ENCODE measurements around the gene TRMT10B. TPM values are rescaled to one million over a fixed set of nuclear protein-coding genes. Genes with fewer than 3 reads are reported as not detected.

Gene TRMT10B
- total RNA-seq, 1 donor from 2014 or later: 2.1 TPM

DNA sequence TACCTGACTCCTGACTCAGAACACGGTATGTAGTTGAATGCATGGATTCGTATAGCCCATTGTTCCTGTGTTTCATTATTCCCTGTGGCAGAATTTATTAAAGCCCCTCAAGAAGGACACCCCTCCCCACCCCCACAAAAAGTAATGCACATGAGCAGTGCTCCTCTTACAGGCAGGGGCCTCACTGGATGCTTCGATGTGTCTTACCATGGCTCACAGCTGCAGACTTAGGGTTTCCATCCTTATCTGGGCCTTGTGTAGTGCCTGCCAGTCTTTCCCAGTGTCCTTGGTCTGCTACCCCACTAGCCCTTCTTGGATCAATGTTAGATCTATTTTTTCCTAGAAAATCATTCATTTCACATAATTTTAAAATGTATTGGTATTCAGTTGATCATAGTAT lies 16.4 kb downstream of the TRMT10B start:
- no peaks in the 10 kb centered on the region for H3K9me3 ChIP-seq (ENCODE audit: control insufficient read depth in 3 of 3, low read length in 3 of 3)
- no peaks in the 10 kb centered on the region for H3K27me3 ChIP-seq (ENCODE audit: control insufficient read depth in 3 of 3, insufficient read depth in 3 of 3, low read length in 3 of 3)
- H3K4me3 ChIP-seq (ENCODE audit: low read length in 3 of 3): no peak overlapping the region
- peaks cover 11 to 26% (median 23%) of the 10 kb centered on the region in 3 donors for H3K36me3 ChIP-seq (ENCODE audit: control insufficient read depth in 3 of 3, insufficient read depth in 3 of 3, low read length in 3 of 3)
- no peaks in the 10 kb centered on the region for H3K4me1 ChIP-seq (ENCODE audit: control insufficient read depth in 3 of 3, insufficient read depth in 3 of 3, low read length in 3 of 3)
- H3K9ac ChIP-seq (ENCODE audit: low read depth in 1 of 3, low read length in 3 of 3): no peak overlapping the region
- H3K27ac ChIP-seq (ENCODE audit: low read depth, low read length): no peak overlapping the region

DNA sequence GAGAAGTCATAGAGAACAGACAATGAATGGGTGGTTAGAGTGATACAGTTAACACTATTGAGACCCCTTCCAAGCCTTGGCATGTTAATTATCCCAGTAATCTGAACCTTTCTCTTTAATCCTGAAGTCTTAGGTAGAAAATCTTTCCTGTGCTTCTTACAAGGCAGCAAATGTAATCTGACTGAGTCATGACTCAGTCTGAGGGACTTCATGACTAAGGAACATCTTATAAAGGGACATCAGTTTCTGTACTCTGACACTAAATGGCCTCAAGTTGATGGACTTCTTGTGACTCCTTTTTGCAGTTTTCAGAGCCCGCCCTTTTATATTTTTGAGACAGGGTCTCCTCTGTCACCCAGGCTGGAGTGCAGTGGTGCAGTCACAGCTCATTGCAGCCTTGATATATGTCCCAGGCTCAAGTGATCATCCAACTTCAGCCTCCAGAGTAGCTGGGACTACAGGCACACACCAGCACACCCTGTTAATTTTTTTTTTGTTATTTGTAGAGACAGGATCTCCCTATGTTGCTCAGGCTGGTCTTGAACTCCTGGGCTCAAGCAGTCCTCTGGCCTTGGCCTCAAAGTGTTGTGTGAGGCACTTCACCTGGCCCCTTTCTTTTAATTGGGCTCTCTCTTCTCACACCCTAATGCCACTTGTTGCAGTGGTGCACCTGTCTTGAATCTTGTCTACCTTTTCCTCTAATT lies 21.8 kb downstream of the TRMT10B start:
- Histone ChIP-seq H3K4me1 (ENCODE audit: control insufficient read depth in 3 of 3, insufficient read depth in 3 of 3, low read length in 3 of 3) (no peaks in the 10 kb centered on the region), H3K9me3 (ENCODE audit: control insufficient read depth in 3 of 3, low read length in 3 of 3) (no peaks in the 10 kb centered on the region), H3K4me3 (ENCODE audit: low read length in 3 of 3) (no peak overlapping the region), H3K27me3 (ENCODE audit: control insufficient read depth in 3 of 3, insufficient read depth in 3 of 3, low read length in 3 of 3) (no peaks in the 10 kb centered on the region), H3K36me3 (ENCODE audit: control insufficient read depth in 3 of 3, insufficient read depth in 3 of 3, low read length in 3 of 3) (peaks cover 21 to 63% (median 49%) of the 10 kb centered on the region in 3 donors), H3K9ac (ENCODE audit: low read depth in 1 of 3, low read length in 3 of 3) (no peak overlapping the region), H3K27ac (ENCODE audit: low read depth, low read length) (no peak overlapping the region)

DNA sequence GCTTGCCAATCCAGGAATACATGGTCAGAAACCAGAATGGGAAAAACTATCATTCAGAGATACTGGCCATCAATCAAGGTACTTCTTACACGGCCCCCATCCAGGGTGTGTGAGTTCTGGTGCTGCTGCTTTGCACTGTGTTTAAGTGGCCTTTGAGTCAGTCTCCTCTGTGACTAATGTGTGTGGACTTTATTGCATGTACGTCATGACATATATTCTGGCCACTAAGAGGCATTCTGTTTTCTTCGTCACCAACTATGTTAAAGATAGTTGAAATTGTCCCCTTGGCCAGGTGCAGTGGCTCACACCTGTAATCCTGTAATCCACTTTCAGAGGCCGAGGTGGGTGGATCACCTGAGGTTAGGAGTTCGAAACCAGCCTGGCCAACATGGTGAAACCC lies 22.7 kb downstream of the TRMT10B start:
- H3K36me3 ChIP-seq (ENCODE audit: control insufficient read depth in 3 of 3, insufficient read depth in 3 of 3, low read length in 3 of 3): peaks cover 19 to 66% (median 49%) of the 10 kb centered on the region in 3 donors
- H3K9me3 ChIP-seq (ENCODE audit: control insufficient read depth in 3 of 3, low read length in 3 of 3): no peaks in the 10 kb centered on the region
- no peak overlapping the region for H3K27ac ChIP-seq (ENCODE audit: low read depth, low read length)
- H3K4me1 ChIP-seq (ENCODE audit: control insufficient read depth in 3 of 3, insufficient read depth in 3 of 3, low read length in 3 of 3): no peaks in the 10 kb centered on the region
- no peaks in the 10 kb centered on the region for H3K27me3 ChIP-seq (ENCODE audit: control insufficient read depth in 3 of 3, insufficient read depth in 3 of 3, low read length in 3 of 3)
- no peak overlapping the region for H3K9ac ChIP-seq (ENCODE audit: low read depth in 1 of 3, low read length in 3 of 3)
- H3K4me3 ChIP-seq (ENCODE audit: low read length in 3 of 3): no peak overlapping the region

DNA sequence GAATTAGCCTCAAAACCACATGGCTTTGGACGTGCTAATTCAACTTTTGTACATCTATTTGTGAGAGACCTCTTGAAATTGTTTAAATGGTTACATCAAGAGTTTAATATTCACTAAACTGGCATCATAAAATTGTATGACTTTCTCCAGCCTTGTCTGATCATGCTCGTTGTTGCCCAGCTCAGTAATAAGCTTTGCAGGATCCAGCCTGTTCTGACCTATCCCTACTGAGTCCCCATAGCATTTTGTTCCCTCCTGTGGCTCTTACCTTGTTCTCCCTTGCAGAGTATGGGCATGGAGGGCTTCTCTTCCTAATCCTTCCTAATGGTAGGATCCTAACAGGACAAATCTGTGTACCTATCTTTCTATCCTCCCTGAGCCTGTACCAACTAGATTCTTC lies 24.9 kb downstream of the TRMT10B start:
- Histone ChIP-seq H3K9ac (ENCODE audit: low read depth in 1 of 3, low read length in 3 of 3) (no peak overlapping the region), H3K36me3 (ENCODE audit: control insufficient read depth in 3 of 3, insufficient read depth in 3 of 3, low read length in 3 of 3) (peaks cover 28 to 84% (median 66%) of the 10 kb centered on the region in 3 donors), H3K27ac (ENCODE audit: low read depth, low read length) (no peak overlapping the region), H3K4me3 (ENCODE audit: low read length in 3 of 3) (no peak overlapping the region), H3K9me3 (ENCODE audit: control insufficient read depth in 3 of 3, low read length in 3 of 3) (no peaks in the 10 kb centered on the region), H3K4me1 (ENCODE audit: control insufficient read depth in 3 of 3, insufficient read depth in 3 of 3, low read length in 3 of 3) (no peaks in the 10 kb centered on the region), H3K27me3 (ENCODE audit: control insufficient read depth in 3 of 3, insufficient read depth in 3 of 3, low read length in 3 of 3) (no peaks in the 10 kb centered on the region)

DNA sequence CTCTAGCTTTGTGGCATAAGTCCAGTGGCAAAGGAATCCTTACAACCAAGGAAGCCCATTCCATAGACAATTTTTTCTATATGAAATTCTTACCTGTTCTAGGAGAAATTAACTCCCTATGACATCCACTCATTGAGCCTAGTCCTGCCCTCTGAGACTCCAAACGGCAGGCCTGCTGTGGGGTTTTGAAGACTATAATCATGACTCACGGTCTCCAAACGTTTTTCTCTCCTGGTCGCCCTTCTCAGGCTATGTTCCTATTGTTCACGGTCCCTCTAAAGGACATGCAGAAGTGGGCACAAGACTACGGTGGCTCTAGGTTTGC lies 30.6 kb downstream of the TRMT10B start:
- H3K36me3 ChIP-seq (ENCODE audit: control insufficient read depth in 3 of 3, insufficient read depth in 3 of 3, low read length in 3 of 3): peaks cover 12 to 38% (median 36%) of the 10 kb centered on the region in 3 donors
- H3K27ac ChIP-seq (ENCODE audit: low read depth, low read length): peak overlapping the region; percentile 64
- no peaks in the 10 kb centered on the region for H3K9me3 ChIP-seq (ENCODE audit: control insufficient read depth in 3 of 3, low read length in 3 of 3)
- peak overlapping the region; percentile 93 to 98 (median 94) for H3K4me3 ChIP-seq (ENCODE audit: low read length in 3 of 3)
- H3K4me1 ChIP-seq (ENCODE audit: control insufficient read depth in 3 of 3, insufficient read depth in 3 of 3, low read length in 3 of 3): peaks cover 6 to 13% (median 13%) of the 10 kb centered on the region in 3 donors
- H3K9ac ChIP-seq (ENCODE audit: low read depth in 1 of 3, low read length in 3 of 3): peak overlapping the region; percentile 82 to 90 (median 86)
- peaks cover 5 to 11% (median 6%) of the 10 kb centered on the region in 3 donors for H3K27me3 ChIP-seq (ENCODE audit: control insufficient read depth in 3 of 3, insufficient read depth in 3 of 3, low read length in 3 of 3)

DNA sequence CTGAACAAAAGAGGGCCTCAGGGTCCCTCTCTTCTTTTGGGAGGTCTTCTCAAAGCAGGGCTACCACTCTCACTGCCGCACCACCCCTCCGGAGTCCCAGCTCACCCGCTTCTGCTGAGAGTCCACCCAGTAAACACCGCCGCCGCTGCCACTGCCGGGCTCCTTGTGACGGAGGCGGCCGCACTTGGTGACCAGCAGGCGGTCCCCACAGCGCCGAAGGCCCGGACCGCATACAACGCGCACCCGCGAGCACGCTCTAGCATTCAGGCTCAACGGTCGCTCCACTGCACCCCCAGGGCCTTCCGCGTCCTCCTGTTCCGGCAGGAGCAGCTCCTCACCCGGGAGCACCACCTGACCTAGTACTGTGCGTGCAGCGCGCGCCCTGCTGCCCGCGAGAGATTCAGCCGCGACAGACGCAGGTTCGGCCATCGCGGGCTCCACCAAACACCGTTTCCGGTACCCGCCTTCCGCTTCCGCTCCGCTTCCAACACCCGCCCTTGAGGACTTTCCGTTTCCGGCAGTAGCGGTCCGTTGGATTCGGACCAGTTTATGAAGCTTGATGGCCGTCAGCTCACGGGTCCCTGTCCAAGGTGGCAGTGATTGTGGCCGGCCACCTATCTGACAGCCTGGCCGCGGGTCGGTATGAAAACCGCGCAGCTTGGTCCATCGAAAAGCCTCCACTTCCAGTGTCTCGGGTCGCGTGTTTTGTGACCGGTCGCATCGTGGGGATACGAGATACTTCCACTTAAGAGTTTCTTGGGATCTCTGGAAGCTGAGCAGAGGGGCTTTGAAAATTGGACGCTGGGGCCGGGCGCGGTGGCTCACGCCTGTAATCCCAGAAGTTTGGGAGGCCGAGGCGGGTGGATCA lies 31.2 kb downstream of the TRMT10B start, which contains the start of gene EXOSC3:
Gene EXOSC3 (minus strand): TSS at position 449 of the 868 bp plus-strand sequence. CDS start 20 bp downstream, at position 429.
- peak within 1 kb of the TSS; percentile 64 for H3K27ac ChIP-seq (ENCODE audit: low read depth, low read length)
- peaks cover 5 to 11% (median 6%) of the 10 kb centered on the region in 3 donors for H3K27me3 ChIP-seq (ENCODE audit: control insufficient read depth in 3 of 3, insufficient read depth in 3 of 3, low read length in 3 of 3)
- peaks cover 12 to 32% (median 30%) of the 10 kb centered on the region in 3 donors for H3K36me3 ChIP-seq (ENCODE audit: control insufficient read depth in 3 of 3, insufficient read depth in 3 of 3, low read length in 3 of 3)
- peak within 1 kb of the TSS; percentile 93 to 98 (median 94) for H3K4me3 ChIP-seq (ENCODE audit: low read length in 3 of 3)
- peaks cover 6 to 13% (median 13%) of the 10 kb centered on the region in 3 donors for H3K4me1 ChIP-seq (ENCODE audit: control insufficient read depth in 3 of 3, insufficient read depth in 3 of 3, low read length in 3 of 3)
- H3K9me3 ChIP-seq (ENCODE audit: control insufficient read depth in 3 of 3, low read length in 3 of 3): no peaks in the 10 kb centered on the region
- peak within 1 kb of the TSS; percentile 82 to 90 (median 86) for H3K9ac ChIP-seq (ENCODE audit: low read depth in 1 of 3, low read length in 3 of 3)

DNA sequence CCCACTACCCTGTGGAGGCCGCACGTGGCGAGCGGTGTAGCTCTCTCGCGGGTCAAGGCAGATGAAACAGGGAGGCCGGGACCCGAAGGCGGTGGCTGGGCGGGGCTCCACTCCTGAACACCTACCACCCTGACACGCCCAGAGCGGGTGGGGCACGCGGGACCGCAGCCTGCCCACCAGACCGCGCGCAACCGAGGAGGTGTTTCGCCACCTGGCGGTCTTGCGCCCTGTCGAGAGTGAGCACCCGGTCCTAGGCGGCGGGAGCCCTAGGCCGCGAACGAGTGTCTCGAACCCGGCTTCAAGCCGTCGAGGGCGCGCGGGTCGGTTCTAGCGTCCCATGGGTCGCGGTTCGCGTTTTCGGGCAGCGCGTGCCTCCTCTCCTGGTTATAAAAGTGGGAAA lies 33.5 kb downstream of the TRMT10B start:
- H3K9me3 ChIP-seq (ENCODE audit: control insufficient read depth in 3 of 3, low read length in 3 of 3): no peaks in the 10 kb centered on the region
- no peak overlapping the region for H3K4me3 ChIP-seq (ENCODE audit: low read length in 3 of 3)
- H3K36me3 ChIP-seq (ENCODE audit: control insufficient read depth in 3 of 3, insufficient read depth in 3 of 3, low read length in 3 of 3): peaks cover 10 to 14% (median 13%) of the 10 kb centered on the region in 3 donors
- H3K4me1 ChIP-seq (ENCODE audit: control insufficient read depth in 3 of 3, insufficient read depth in 3 of 3, low read length in 3 of 3): peaks cover 6 to 13% (median 13%) of the 10 kb centered on the region in 3 donors
- no peak overlapping the region for H3K9ac ChIP-seq (ENCODE audit: low read depth in 1 of 3, low read length in 3 of 3)
- peaks cover 5 to 11% (median 6%) of the 10 kb centered on the region in 3 donors for H3K27me3 ChIP-seq (ENCODE audit: control insufficient read depth in 3 of 3, insufficient read depth in 3 of 3, low read length in 3 of 3)
- no peak overlapping the region for H3K27ac ChIP-seq (ENCODE audit: low read depth, low read length)

DNA sequence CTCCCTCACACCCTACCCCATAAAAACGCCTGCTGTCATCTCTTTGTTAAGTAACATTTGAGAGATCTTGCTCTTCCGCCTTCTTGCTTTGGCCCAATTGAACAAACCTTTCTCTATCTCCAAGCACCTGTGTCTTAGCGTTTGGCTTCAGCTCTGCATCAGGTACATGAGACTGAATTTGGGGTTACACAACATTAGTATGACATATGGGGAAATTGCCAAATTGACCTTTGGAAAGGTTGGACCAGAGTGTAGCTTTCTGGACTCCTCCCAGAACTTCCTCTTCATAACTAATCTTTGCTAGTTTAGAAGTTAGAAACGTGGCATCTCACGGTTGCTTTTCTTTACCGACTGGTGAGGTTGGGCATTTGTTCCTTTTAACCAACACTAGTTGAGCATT lies 34.7 kb downstream of the TRMT10B start:
- no peak overlapping the region for H3K9ac ChIP-seq (ENCODE audit: low read depth in 1 of 3, low read length in 3 of 3)
- H3K9me3 ChIP-seq (ENCODE audit: control insufficient read depth in 3 of 3, low read length in 3 of 3): no peaks in the 10 kb centered on the region
- no peak overlapping the region for H3K27ac ChIP-seq (ENCODE audit: low read depth, low read length)
- peaks cover 6 to 13% (median 13%) of the 10 kb centered on the region in 3 donors for H3K4me1 ChIP-seq (ENCODE audit: control insufficient read depth in 3 of 3, insufficient read depth in 3 of 3, low read length in 3 of 3)
- H3K4me3 ChIP-seq (ENCODE audit: low read length in 3 of 3): no peak overlapping the region
- peaks cover under 1 to 4% (median under 1%) of the 10 kb centered on the region in 3 donors for H3K36me3 ChIP-seq (ENCODE audit: control insufficient read depth in 3 of 3, insufficient read depth in 3 of 3, low read length in 3 of 3)
- peaks cover 5 to 11% (median 6%) of the 10 kb centered on the region in 3 donors for H3K27me3 ChIP-seq (ENCODE audit: control insufficient read depth in 3 of 3, insufficient read depth in 3 of 3, low read length in 3 of 3)

DNA sequence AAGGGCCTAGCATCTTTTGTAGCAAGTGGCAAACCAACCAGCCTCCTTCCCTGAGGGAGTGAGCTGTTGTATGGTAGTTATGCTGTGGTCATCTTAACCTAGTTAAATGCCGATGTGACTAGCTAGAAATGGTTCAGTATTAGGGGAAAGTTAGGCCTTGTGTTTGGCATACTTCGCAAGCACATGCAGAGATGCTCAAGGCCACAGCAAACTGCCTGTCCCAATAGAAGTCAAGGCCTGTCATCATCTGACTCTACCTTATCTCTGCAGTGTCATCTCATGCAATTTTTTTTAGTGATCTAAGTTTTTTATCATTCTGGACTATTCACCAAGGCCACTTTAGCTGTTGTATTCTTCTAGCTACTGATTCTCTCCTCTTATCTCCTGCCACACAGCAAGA lies 36.5 kb downstream of the TRMT10B start:
- Histone ChIP-seq H3K9me3 (ENCODE audit: control insufficient read depth in 3 of 3, low read length in 3 of 3) (no peaks in the 10 kb centered on the region), H3K36me3 (ENCODE audit: control insufficient read depth in 3 of 3, insufficient read depth in 3 of 3, low read length in 3 of 3) (peaks cover 0 to 3% (median 0%) of the 10 kb centered on the region in 3 donors), H3K4me3 (ENCODE audit: low read length in 3 of 3) (no peak overlapping the region), H3K9ac (ENCODE audit: low read depth in 1 of 3, low read length in 3 of 3) (no peak overlapping the region), H3K27ac (ENCODE audit: low read depth, low read length) (no peak overlapping the region), H3K4me1 (ENCODE audit: control insufficient read depth in 3 of 3, insufficient read depth in 3 of 3, low read length in 3 of 3) (peaks cover 0 to 3% (median 1%) of the 10 kb centered on the region in 3 donors), H3K27me3 (ENCODE audit: control insufficient read depth in 3 of 3, insufficient read depth in 3 of 3, low read length in 3 of 3) (peaks cover 5 to 11% (median 6%) of the 10 kb centered on the region in 3 donors)

Measured in skeletal muscle tissue (tissue), 4 donors.